CD8-positive, alpha-beta memory T cell (primary cell): Measurements from ENCODE around the gene KIF6. TPM values are rescaled to one million over a fixed set of nuclear protein-coding genes. Genes with fewer than 3 reads are reported as not detected.

Experiments used
- CTCF ChIA-PET: fragments of 350-600 bp; sonication (Branson Sonifier 250); formaldehyde crosslinking; loops from one replicate; lab custom pipeline; 2021; ENCODE audit warnings: antibody characterized with exemption; lab: Charles Lee
- POLR2A ChIA-PET: fragments of 350-600 bp; sonication (Branson Sonifier 250); formaldehyde crosslinking; loops from one replicate; lab custom pipeline; 2021; ENCODE audit warnings: antibody characterized with exemption; lab: Charles Lee
- DNase-seq, 5 donors: peaks; one replicate each; pipeline versions ENCODE4 v3.0.0 to v3.0.0-alpha.2; 2020 to 2022; ENCODE audit warnings: mixed read lengths in 1 of 5
- H3K27ac ChIP-seq: one replicate; pipeline ENCODE4 v1.7.0; 2013; ENCODE audit warnings: low read depth, mild to moderate bottlenecking, low read length, moderate library complexity
- H3K27me3 ChIP-seq: 2 replicates; pipeline ENCODE4 v1.7.0; 2013; ENCODE audit warnings: low read length, mild to moderate bottlenecking; ENCODE audit not compliant: insufficient read depth, poor library complexity, severe bottlenecking
- H3K36me3 ChIP-seq: 2 replicates; pipeline ENCODE4 v1.7.0; 2013; ENCODE audit warnings: mild to moderate bottlenecking, low read length, moderate library complexity; ENCODE audit not compliant: insufficient read depth
- H3K4me1 ChIP-seq: 2 replicates; pipeline ENCODE4 v1.7.0; 2013; ENCODE audit warnings: mild to moderate bottlenecking, low read length, moderate library complexity; ENCODE audit not compliant: insufficient read depth
- H3K4me3 ChIP-seq: 2 replicates; pipeline ENCODE4 v1.7.0; 2013; ENCODE audit warnings: mild to moderate bottlenecking, low read length
- H3K9me3 ChIP-seq: 2 replicates; pipeline ENCODE4 v1.7.0; 2013; ENCODE audit warnings: mild to moderate bottlenecking, low read length
- H3K27ac Mint-ChIP-seq, 8 donors: one replicate each; pipeline ENCODE4 v1.8.0; 2020 to 2021; ENCODE audit warnings: mixed read lengths in 8 of 8, mild to moderate bottlenecking in 6 of 8, inconsistent platforms in 3 of 8, moderate library complexity in 3 of 8
- H3K27me3 Mint-ChIP-seq, 2 donors: one replicate each; pipeline ENCODE4 v1.8.0; 2020 to 2021; ENCODE audit warnings: mixed read lengths in 2 of 2, mild to moderate bottlenecking in 1 of 2, moderate library complexity in 1 of 2
- H3K36me3 Mint-ChIP-seq, 3 donors: one replicate each; pipeline ENCODE4 v1.8.0; 2020 to 2021; ENCODE audit warnings: mixed read lengths in 3 of 3, inconsistent platforms in 1 of 3, mild to moderate bottlenecking in 1 of 3
- H3K4me1 Mint-ChIP-seq, 3 donors: one replicate each; pipeline ENCODE4 v1.8.0; 2020 to 2021; ENCODE audit warnings: mixed read lengths in 3 of 3, inconsistent platforms in 1 of 3, mild to moderate bottlenecking in 1 of 3
- H3K4me3 Mint-ChIP-seq, 7 donors: one replicate each; pipeline ENCODE4 v1.8.0; 2020 to 2021; ENCODE audit warnings: mixed read lengths in 7 of 7, mild to moderate bottlenecking in 6 of 7, moderate library complexity in 4 of 7, inconsistent platforms in 2 of 7
- H3K9me3 Mint-ChIP-seq, 5 donors: one replicate each; pipeline ENCODE4 v1.8.0; 2020 to 2022; ENCODE audit warnings: mixed read lengths in 5 of 5, mild to moderate bottlenecking in 3 of 5, moderate library complexity in 2 of 5, inconsistent platforms in 1 of 5
- polyA plus RNA-seq: library from polyadenylated mRNA; unstranded; fragments of 300-500 nt; fragmentation: Illumina TruSeq; gene quantifications from one replicate; pipeline ENCODE4 v1.2.3, GENCODE V29; 2021
- total RNA-seq, 2 experiments: library from RNA; stranded (reverse); gene quantifications; one replicate each; pipeline ENCODE4 v1.2.3, GENCODE V29; 2021

The KIF6 gene
- total and polyA plus RNA-seq, 3 experiments from 2014 or later, result 0.22 TPM; not detected in 1

- no peaks in the 10 kb centered on the region for H3K27me3 ChIP-seq
- Mint-ChIP-seq H3K27me3 (peaks cover 0 to 7% of the 10 kb centered on the region in 2 donors), H3K9me3 (no peaks in the 10 kb centered on the region), H3K4me3 (no peak overlapping the region), H3K27ac (no peak overlapping the region), H3K36me3 (no peaks in the 10 kb centered on the region), H3K4me1 (no peaks in the 10 kb centered on the region)
- CTCF ChIA-PET, result no interaction called here
- POLR2A ChIA-PET, result no interaction called here
- no peak overlapping the region for H3K4me3 ChIP-seq
- no peaks in the 10 kb centered on the region for H3K9me3 ChIP-seq
- no peaks in the 10 kb centered on the region for H3K4me1 ChIP-seq
- H3K36me3 ChIP-seq, result no peaks in the 10 kb centered on the region
- H3K27ac ChIP-seq, result no peak overlapping the region
- no peak for DNase-seq
These were observed 110.7 kb downstream of the KIF6 start for GRCh38 chr6:39614393-39614950.

- no peak overlapping the region for H3K27ac ChIP-seq
- no peak for DNase-seq
- Mint-ChIP-seq H3K4me3 (no peak overlapping the region), H3K36me3 (no peaks in the 10 kb centered on the region), H3K9me3 (no peaks in the 10 kb centered on the region), H3K27ac (no peak overlapping the region), H3K27me3 (peaks cover 4 to 7% of the 10 kb centered on the region in 2 donors), H3K4me1 (no peaks in the 10 kb centered on the region)
- H3K27me3 ChIP-seq, result no peaks in the 10 kb centered on the region
- H3K4me3 ChIP-seq, result no peak overlapping the region
- H3K4me1 ChIP-seq, result no peaks in the 10 kb centered on the region
- ChIA-PET CTCF (no interaction called here), POLR2A (no interaction called here)
- H3K36me3 ChIP-seq, result no peaks in the 10 kb centered on the region
- H3K9me3 ChIP-seq, result no peaks in the 10 kb centered on the region
These were observed 115.0 kb downstream of the KIF6 start for GRCh38 chr6:39610221-39610620.

- H3K36me3 Mint-ChIP-seq, result no peaks in the 10 kb centered on the region
- H3K9me3 Mint-ChIP-seq, result no peaks in the 10 kb centered on the region
- ChIA-PET CTCF (no interaction called here), POLR2A (no interaction called here)
- no peaks in the 10 kb centered on the region for H3K27me3 ChIP-seq
- H3K4me3 Mint-ChIP-seq, result no peak overlapping the region
- H3K36me3 ChIP-seq, result no peaks in the 10 kb centered on the region
- H3K4me3 ChIP-seq, result no peak overlapping the region
- H3K27me3 Mint-ChIP-seq, result peaks cover 9 to 10% of the 10 kb centered on the region in 2 donors
- no peak overlapping the region for H3K27ac ChIP-seq
- no peaks in the 10 kb centered on the region for H3K4me1 ChIP-seq
- H3K4me1 Mint-ChIP-seq, result no peaks in the 10 kb centered on the region
- DNase-seq, result no peak
- H3K9me3 ChIP-seq, result no peaks in the 10 kb centered on the region
- H3K27ac Mint-ChIP-seq, result no peak overlapping the region
These were observed 116.4 kb downstream of the KIF6 start for GRCh38 chr6:39608652-39609345.

GRCh38 chr6:39602601-39603519, 122.3 kb downstream of the KIF6 start:
- H3K4me1 Mint-ChIP-seq, result no peaks in the 10 kb centered on the region
- no peaks in the 10 kb centered on the region for H3K36me3 ChIP-seq
- DNase-seq, result no peak
- H3K4me3 ChIP-seq, result no peak overlapping the region
- no peaks in the 10 kb centered on the region for H3K27me3 ChIP-seq
- H3K36me3 Mint-ChIP-seq, result no peaks in the 10 kb centered on the region
- H3K27ac Mint-ChIP-seq, result no peak overlapping the region
- peaks cover 6 to 9% of the 10 kb centered on the region in 2 donors for H3K27me3 Mint-ChIP-seq
- H3K9me3 ChIP-seq, result no peaks in the 10 kb centered on the region
- peaks cover 0 to 2% (median 0%) of the 10 kb centered on the region in 5 donors for H3K9me3 Mint-ChIP-seq
- no peak overlapping the region for H3K27ac ChIP-seq
- ChIA-PET POLR2A (no interaction called here), CTCF (no interaction called here)
- H3K4me3 Mint-ChIP-seq, result no peak overlapping the region
- H3K4me1 ChIP-seq, result no peaks in the 10 kb centered on the region

GRCh38 chr6:39599973-39600372, 125.2 kb downstream of the KIF6 start:
- H3K27me3 ChIP-seq, result no peaks in the 10 kb centered on the region
- peaks cover 2 to 9% of the 10 kb centered on the region in 2 donors for H3K27me3 Mint-ChIP-seq
- no peak overlapping the region for H3K4me3 Mint-ChIP-seq
- no peak for DNase-seq
- POLR2A ChIA-PET, result no interaction called here
- peaks cover 0 to 2% (median 0%) of the 10 kb centered on the region in 5 donors for H3K9me3 Mint-ChIP-seq
- H3K4me1 ChIP-seq, result no peaks in the 10 kb centered on the region
- no peak overlapping the region for H3K4me3 ChIP-seq
- no peak overlapping the region for H3K27ac ChIP-seq
- no peaks in the 10 kb centered on the region for H3K4me1 Mint-ChIP-seq
- CTCF ChIA-PET, result no interaction called here
- H3K36me3 Mint-ChIP-seq, result no peaks in the 10 kb centered on the region
- H3K36me3 ChIP-seq, result no peaks in the 10 kb centered on the region
- H3K9me3 ChIP-seq, result no peaks in the 10 kb centered on the region
- no peak overlapping the region for H3K27ac Mint-ChIP-seq

- POLR2A ChIA-PET, result no interaction called here
- Mint-ChIP-seq H3K9me3 (peaks cover 0 to 2% (median 0%) of the 10 kb centered on the region in 5 donors), H3K36me3 (no peaks in the 10 kb centered on the region), H3K4me3 (no peak overlapping the region), H3K27ac (no peak overlapping the region), H3K27me3 (peaks cover 1 to 7% of the 10 kb centered on the region in 2 donors), H3K4me1 (no peaks in the 10 kb centered on the region)
- no peak overlapping the region for H3K27ac ChIP-seq
- H3K4me3 ChIP-seq, result no peak overlapping the region
- no peaks in the 10 kb centered on the region for H3K27me3 ChIP-seq
- no peaks in the 10 kb centered on the region for H3K9me3 ChIP-seq
- no peaks in the 10 kb centered on the region for H3K4me1 ChIP-seq
- no peak for DNase-seq
- H3K36me3 ChIP-seq, result no peaks in the 10 kb centered on the region
- CTCF ChIA-PET, result no interaction called here
These were observed 125.9 kb downstream of the KIF6 start for GRCh38 chr6:39599341-39599740.

- Histone ChIP-seq H3K27me3 (no peaks in the 10 kb centered on the region), H3K4me3 (no peak overlapping the region), H3K27ac (no peak overlapping the region), H3K4me1 (no peaks in the 10 kb centered on the region), H3K9me3 (no peaks in the 10 kb centered on the region), H3K36me3 (no peaks in the 10 kb centered on the region)
- Mint-ChIP-seq H3K36me3 (no peaks in the 10 kb centered on the region), H3K27me3 (peaks cover 0 to 14% of the 10 kb centered on the region in 2 donors), H3K4me3 (no peak overlapping the region), H3K27ac (no peak overlapping the region), H3K9me3 (peaks cover 0 to 2% (median 0%) of the 10 kb centered on the region in 5 donors), H3K4me1 (no peaks in the 10 kb centered on the region)
- CTCF ChIA-PET, result no interaction called here
- POLR2A ChIA-PET, result no interaction called here
- no peak for DNase-seq
These were observed 130.9 kb downstream of the KIF6 start for GRCh38 chr6:39594285-39594684.

- Histone ChIP-seq H3K36me3 (no peaks in the 10 kb centered on the region), H3K4me3 (no peak overlapping the region), H3K4me1 (no peaks in the 10 kb centered on the region), H3K27ac (no peak overlapping the region), H3K9me3 (no peaks in the 10 kb centered on the region), H3K27me3 (no peaks in the 10 kb centered on the region)
- Mint-ChIP-seq H3K36me3 (no peaks in the 10 kb centered on the region), H3K4me3 (no peak overlapping the region), H3K9me3 (peaks cover 0 to 2% (median 0%) of the 10 kb centered on the region in 5 donors), H3K27ac (no peak overlapping the region), H3K27me3 (peaks cover 0 to 14% of the 10 kb centered on the region in 2 donors), H3K4me1 (no peaks in the 10 kb centered on the region)
- ChIA-PET POLR2A (no interaction called here), CTCF (no interaction called here)
- no peak for DNase-seq
These were observed 131.6 kb downstream of the KIF6 start for GRCh38 chr6:39593646-39594045.
